ENCODE data around the gene APLF.

GRCh38 chr2:68521037-68521436 lies 53.7 kb downstream of the APLF start:
- no peak for TF ChIP-seq CTCF (IDR thresholded peaks at IDR 0.05)
- TF ChIP-seq POLR2A (IDR thresholded peaks at IDR 0.05) = no peak
- no peak for TF ChIP-seq EP300 (IDR thresholded peaks at IDR 0.05)

Measured in ovary (tissue), 3 donors.